ENCODE measurements around the gene ZMYM3. TPM values are rescaled to one million over a fixed set of nuclear protein-coding genes. Genes with fewer than 3 reads are reported as not detected.

The ZMYM3 gene
- total and polyA plus RNA-seq, 2 of the 4 experiments (the other 2 are of a cell fraction), result 10.0 to 28.1 TPM

DNA sequence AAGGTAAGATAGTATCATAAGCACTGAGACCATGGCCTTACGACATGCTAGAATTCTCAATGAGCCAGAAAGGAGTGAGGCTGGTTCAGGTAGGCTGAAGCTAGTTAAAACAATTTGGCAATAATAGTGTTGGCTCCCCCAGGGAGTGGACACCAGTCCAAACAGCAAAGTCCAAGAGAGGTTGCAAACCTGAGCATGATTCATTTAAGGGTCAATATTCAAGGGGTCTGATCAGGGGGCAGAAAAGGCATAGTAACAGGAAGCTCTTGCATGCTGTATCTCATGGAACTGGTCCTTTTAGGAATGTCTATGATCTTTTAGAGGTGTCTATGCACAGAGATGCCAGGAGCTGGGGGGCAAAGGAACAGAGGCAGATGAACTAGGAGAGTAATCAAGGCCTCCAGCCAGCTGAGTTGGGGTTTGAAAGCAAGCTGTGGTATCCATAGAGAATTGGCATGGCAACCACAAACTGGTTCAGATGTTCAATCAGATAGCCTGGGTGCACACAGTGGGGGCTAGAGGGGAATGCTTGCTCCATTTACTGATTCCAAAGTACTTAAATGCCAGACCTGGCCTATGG is 25.8 kb downstream of the ZMYM3 start:
- ChIA-PET CTCF (no interaction called here), POLR2A (ENCODE audit: unreplicated experiment) (interaction anchor here (0.5 kb wide), 1 partner anchor 129 kb away, joined by 3 read pairs; no protein-coding TSS in a partner anchor)
- ATAC-seq (ENCODE audit: low read depth) (no peak), DNase-seq (no peak)
- no peak overlapping the region for H2AK5ac ChIP-seq (ENCODE audit: low read depth, low read length)
- BruUV-seq (replicated peaks), result no TSS peak
- no peak overlapping the region for H3K4me2 ChIP-seq (ENCODE audit: low read depth, low read length)
- no peaks in the 10 kb centered on the region for H3K4me1 ChIP-seq (ENCODE audit: control insufficient read depth, insufficient read depth, low read length)
- no peak overlapping the region for H2AK9ac ChIP-seq (replicated peaks; ENCODE audit: low read depth, low read length, poor library complexity)
- no peaks in the 10 kb centered on the region for H4K20me1 ChIP-seq (ENCODE audit: insufficient read depth, low read length)
- H2BK5ac ChIP-seq (ENCODE audit: low read depth, low read length, poor library complexity, severe bottlenecking), result no peak overlapping the region
- in situ Hi-C loops (cut with MboI; ENCODE audit: low sequenced_read_pairs) (no loop called here), dilution Hi-C loops (cut with HindIII; ENCODE audit: low sequenced_read_pairs, unreplicated experiment) (no loop called here), intact Hi-C loops (cut with micrococcal nuclease) (no loop called here)
- no peak overlapping the region for H4K91ac ChIP-seq (ENCODE audit: insufficient read depth, low read depth, low read length)
- WGBS, 2 experiments (ENCODE audit: extremely low coverage in 2 of 2, insufficient read length in 1 of 2), result 63% methylated on average over 1 of the region's 1 CpG; no CpG with 5 or more reads in 1 of the 2 experiments
- no peak overlapping the region for H4K5ac ChIP-seq (ENCODE audit: low read depth, low read length)
- no peak overlapping the region for H3K27ac ChIP-seq (ENCODE audit: insufficient read depth, low read length)
- H2BK120ac ChIP-seq (ENCODE audit: low read depth, low read length), result no peak overlapping the region
- no peak overlapping the region for H3K4me3 ChIP-seq (ENCODE audit: insufficient read depth, low read depth, low read length)
- H3K79me1 ChIP-seq (ENCODE audit: low read depth in 1 of 2, low read length in 2 of 2), result no peaks in the 10 kb centered on the region
- H3K56ac ChIP-seq (ENCODE audit: extremely low read depth, insufficient read depth, low read length), result no peak overlapping the region
- H2AFZ ChIP-seq (replicated peaks; ENCODE audit: low read length, poor library complexity), result no peak overlapping the region
- no peaks in the 10 kb centered on the region for H3K9me3 ChIP-seq (ENCODE audit: control insufficient read depth, insufficient read depth, low read length)
- H3K9ac ChIP-seq (ENCODE audit: low read depth, low read length), result no peak overlapping the region
- H3K4ac ChIP-seq (ENCODE audit: low read depth, low read length), result no peak overlapping the region
- H3K27me3 ChIP-seq (ENCODE audit: control insufficient read depth, insufficient read depth, low read length), result peaks cover 8% of the 10 kb centered on the region; the same call in 1 of the 2 replicates
- no peak overlapping the region for H3K23ac ChIP-seq (ENCODE audit: low read depth, low read length)
- H2BK15ac ChIP-seq (ENCODE audit: low read depth, low read length), result no peak overlapping the region
- H3K14ac ChIP-seq (replicated peaks; ENCODE audit: low read depth, low read length), result no peak overlapping the region
- no peaks in the 10 kb centered on the region for H3K9me1 ChIP-seq (ENCODE audit: insufficient read depth, low read length)
- no peak overlapping the region for H3K18ac ChIP-seq (ENCODE audit: low read depth, low read length)
- TF ChIP-seq SMC3 (IDR thresholded peaks at IDR 0.05; ENCODE audit: low read depth, low read length), result no peak
- TF ChIP-seq MXI1 (IDR thresholded peaks at IDR 0.05; ENCODE audit: borderline replicate concordance, low read depth, low read length), result no peak
- TF ChIP-seq CHD1 (IDR thresholded peaks at IDR 0.05; ENCODE audit: low read depth, low read length), result no peak
- no peak for TF ChIP-seq FOS (IDR thresholded peaks at IDR 0.05; ENCODE audit: low read depth, low read length)
- TF ChIP-seq, protein P1, sequence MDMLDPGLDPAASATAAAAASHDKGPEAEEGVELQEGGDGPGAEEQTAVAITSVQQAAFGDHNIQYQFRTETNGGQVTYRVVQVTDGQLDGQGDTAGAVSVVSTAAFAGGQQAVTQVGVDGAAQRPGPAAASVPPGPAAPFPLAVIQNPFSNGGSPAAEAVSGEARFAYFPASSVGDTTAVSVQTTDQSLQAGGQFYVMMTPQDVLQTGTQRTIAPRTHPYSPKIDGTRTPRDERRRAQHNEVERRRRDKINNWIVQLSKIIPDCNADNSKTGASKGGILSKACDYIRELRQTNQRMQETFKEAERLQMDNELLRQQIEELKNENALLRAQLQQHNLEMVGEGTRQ (IDR thresholded peaks at IDR 0.05; ENCODE audit: low read depth, low read length), result no peak
- no peak for TF ChIP-seq RCOR1 (IDR thresholded peaks at IDR 0.05; ENCODE audit: insufficient replicate concordance, low read length)
- no peak for TF ChIP-seq MAFK (IDR thresholded peaks at IDR 0.05; ENCODE audit: low read depth, low read length)
- TF ChIP-seq, protein P2, sequence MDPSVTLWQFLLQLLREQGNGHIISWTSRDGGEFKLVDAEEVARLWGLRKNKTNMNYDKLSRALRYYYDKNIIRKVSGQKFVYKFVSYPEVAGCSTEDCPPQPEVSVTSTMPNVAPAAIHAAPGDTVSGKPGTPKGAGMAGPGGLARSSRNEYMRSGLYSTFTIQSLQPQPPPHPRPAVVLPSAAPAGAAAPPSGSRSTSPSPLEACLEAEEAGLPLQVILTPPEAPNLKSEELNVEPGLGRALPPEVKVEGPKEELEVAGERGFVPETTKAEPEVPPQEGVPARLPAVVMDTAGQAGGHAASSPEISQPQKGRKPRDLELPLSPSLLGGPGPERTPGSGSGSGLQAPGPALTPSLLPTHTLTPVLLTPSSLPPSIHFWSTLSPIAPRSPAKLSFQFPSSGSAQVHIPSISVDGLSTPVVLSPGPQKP (IDR thresholded peaks at IDR 0.05; ENCODE audit: borderline replicate concordance, low read depth, low read length), result no peak
- TF ChIP-seq CEBPB (IDR thresholded peaks at IDR 0.05; ENCODE audit: low read depth, low read length), result no peak
- H3K36me3 ChIP-seq (ENCODE audit: control insufficient read depth, insufficient read depth, low read length), result no peaks in the 10 kb centered on the region
- no peak overlapping the region for H4K8ac ChIP-seq (ENCODE audit: low read depth in 2 of 2, low read length in 2 of 2)
- no peak overlapping the region for H2BK20ac ChIP-seq (ENCODE audit: low read depth, low read length)

Measured in IMR-90 (cell line).